B cell (primary cell): ENCODE measurements around the gene UBXN10.

Experiments
- EZH2 ChIP-seq: IDR thresholded peaks from 2 replicates; pipeline ENCODE4 v1.6.1; 2012; ENCODE audit warnings: borderline replicate concordance, low read depth, mild to moderate bottlenecking, moderate library complexity, low read length; ENCODE audit not compliant: insufficient read depth, poor library complexity, severe bottlenecking
- TF ChIP-seq, protein P1 (sequence below): fragments of 200-600 bp; IDR thresholded peaks from one replicate; pipeline ENCODE4 v1.8.0; 2022; ENCODE audit warnings: antibody characterized with exemption, mild to moderate bottlenecking

GRCh38 chr1:20178634-20179370 is 7.1 kb upstream of the UBXN10 start:
- TF ChIP-seq, protein P1, sequence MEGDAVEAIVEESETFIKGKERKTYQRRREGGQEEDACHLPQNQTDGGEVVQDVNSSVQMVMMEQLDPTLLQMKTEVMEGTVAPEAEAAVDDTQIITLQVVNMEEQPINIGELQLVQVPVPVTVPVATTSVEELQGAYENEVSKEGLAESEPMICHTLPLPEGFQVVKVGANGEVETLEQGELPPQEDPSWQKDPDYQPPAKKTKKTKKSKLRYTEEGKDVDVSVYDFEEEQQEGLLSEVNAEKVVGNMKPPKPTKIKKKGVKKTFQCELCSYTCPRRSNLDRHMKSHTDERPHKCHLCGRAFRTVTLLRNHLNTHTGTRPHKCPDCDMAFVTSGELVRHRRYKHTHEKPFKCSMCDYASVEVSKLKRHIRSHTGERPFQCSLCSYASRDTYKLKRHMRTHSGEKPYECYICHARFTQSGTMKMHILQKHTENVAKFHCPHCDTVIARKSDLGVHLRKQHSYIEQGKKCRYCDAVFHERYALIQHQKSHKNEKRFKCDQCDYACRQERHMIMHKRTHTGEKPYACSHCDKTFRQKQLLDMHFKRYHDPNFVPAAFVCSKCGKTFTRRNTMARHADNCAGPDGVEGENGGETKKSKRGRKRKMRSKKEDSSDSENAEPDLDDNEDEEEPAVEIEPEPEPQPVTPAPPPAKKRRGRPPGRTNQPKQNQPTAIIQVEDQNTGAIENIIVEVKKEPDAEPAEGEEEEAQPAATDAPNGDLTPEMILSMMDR = no peak
- TF ChIP-seq EZH2 = no peak
